B cell (primary cell): ENCODE data around the gene RAB3A. TPM values are rescaled to one million over a fixed set of nuclear protein-coding genes. Genes with fewer than 3 reads are reported as not detected.

ENCODE experiments used
- ATAC-seq: fragments of 200-7000 bp; cut with Tn5 transposase; one replicate; pipeline ENCODE4 v1.10.0; 2021; ENCODE audit warnings: low read depth, mild to moderate bottlenecking, moderate number of reproducible peaks, moderate library complexity
- CTCF ChIA-PET: fragments of 350-600 bp; sonication (Branson Sonifier 250); formaldehyde crosslinking; loops from one replicate; lab custom pipeline; 2021; ENCODE audit warnings: antibody characterized with exemption, inconsistent platforms; lab: Charles Lee
- POLR2A ChIA-PET: fragments of 350-600 bp; sonication (Branson Sonifier 250); formaldehyde crosslinking; loops from one replicate; lab custom pipeline; 2021; ENCODE audit warnings: antibody characterized with exemption; lab: Charles Lee
- DNase-seq: peaks from one replicate; pipeline ENCODE4 v3.0.0; 2013
- H2AFZ ChIP-seq: 2 replicates; pipeline ENCODE4 v1.6.1; 2012; ENCODE audit warnings: mild to moderate bottlenecking, low read depth, low read length; ENCODE audit not compliant: insufficient read depth, poor library complexity, severe bottlenecking
- H3K27ac ChIP-seq, 2 donors: 1 replicate in 1 of 2; 2 replicates in 1 of 2; pipeline ENCODE4 v1.5.1; 2012 to 2013; ENCODE audit warnings: low read length in 2 of 2, mild to moderate bottlenecking in 2 of 2, moderate library complexity in 1 of 2
- H3K27me3 ChIP-seq, 4 experiments: fragments of 200-600 bp in 1 of 4; sonication (generic) in 1 of 4; replicated peaks in 1 of 4; 1 replicate in 2 of 4; 2 replicates in 2 of 4; pipeline versions ENCODE4 v1.6.1 to v1.7.0; 2013 to 2016; ENCODE audit warnings: low read length in 3 of 4, mild to moderate bottlenecking in 2 of 4, mixed read lengths in 1 of 4, moderate library complexity in 1 of 4; ENCODE audit not compliant: insufficient read depth in 4 of 4, control insufficient read depth in 3 of 4; ENCODE audit errors: control extremely low read depth in 1 of 4
- H3K36me3 ChIP-seq, 2 experiments: replicated peaks in 1 of 2; 1 replicate in 1 of 2; 2 replicates in 1 of 2; pipeline versions ENCODE4 v1.6.1 to v1.7.1; 2013; ENCODE audit warnings: low read length in 1 of 2; ENCODE audit not compliant: insufficient read depth in 2 of 2, control insufficient read depth in 1 of 2; ENCODE audit errors: control extremely low read depth in 1 of 2, extremely low read depth in 1 of 2
- H3K4me1 ChIP-seq, 2 donors: fragments of 200-600 bp in 1 of 2; sonication (generic) in 1 of 2; 1 replicate in 1 of 2; 2 replicates in 1 of 2; pipeline versions ENCODE4 v1.5.1 to v1.6.1; 2013 to 2017; ENCODE audit warnings: low read length in 2 of 2; ENCODE audit not compliant: control insufficient read depth in 2 of 2, insufficient read depth in 2 of 2
- H3K4me2 ChIP-seq: replicated peaks from 2 replicates; pipeline ENCODE3; 2012; ENCODE audit warnings: mild to moderate bottlenecking, low read depth, low read length; ENCODE audit not compliant: poor library complexity, severe bottlenecking
- H3K4me3 ChIP-seq, 5 experiments: fragments of 200-600 bp in 1 of 5; sonication (generic) in 1 of 5; 1 replicate in 3 of 5; 2 replicates in 2 of 5; pipeline versions ENCODE4 v1.5.1 to v1.7.0; 2011 to 2016; ENCODE audit warnings: low read length in 4 of 5, mild to moderate bottlenecking in 4 of 5, low read depth in 2 of 5, control low read depth in 1 of 5, moderate library complexity in 1 of 5; ENCODE audit not compliant: insufficient read depth in 1 of 5; ENCODE audit errors: control extremely low read depth in 1 of 5, extremely low read depth in 1 of 5
- H3K79me2 ChIP-seq: fragments of 200-600 bp; sonication (generic); one replicate; pipeline ENCODE4 v1.6.0; 2016; ENCODE audit warnings: low read length; ENCODE audit not compliant: control insufficient read depth, insufficient read depth
- H3K9ac ChIP-seq: fragments of 200-600 bp; sonication (generic); 2 replicates; pipeline ENCODE4 v1.6.1; 2017; ENCODE audit warnings: mild to moderate bottlenecking, low read length, moderate library complexity
- H3K9me3 ChIP-seq, 3 donors: one replicate each; pipeline versions ENCODE4 v1.6.1 to v1.7.1; 2013; ENCODE audit warnings: low read length in 2 of 3; ENCODE audit not compliant: control insufficient read depth in 2 of 3, insufficient read depth in 1 of 3; ENCODE audit errors: control extremely low read depth in 1 of 3
- H4K20me1 ChIP-seq: 2 replicates; pipeline ENCODE4 v1.6.0; 2012; ENCODE audit warnings: mild to moderate bottlenecking, low read length; ENCODE audit not compliant: insufficient read depth, control insufficient read depth, poor library complexity, severe bottlenecking
- H3K27ac Mint-ChIP-seq: one replicate; pipeline ENCODE4 v1.8.0; 2021; ENCODE audit warnings: mixed read lengths
- H3K27me3 Mint-ChIP-seq: one replicate; pipeline ENCODE4 v1.8.0; 2021; ENCODE audit warnings: mixed read lengths
- H3K4me1 Mint-ChIP-seq: one replicate; pipeline ENCODE4 v1.8.0; 2021; ENCODE audit warnings: mixed read lengths
- H3K4me3 Mint-ChIP-seq: one replicate; pipeline ENCODE4 v1.8.0; 2021; ENCODE audit warnings: mixed read lengths
- H3K9me3 Mint-ChIP-seq: one replicate; pipeline ENCODE4 v1.8.0; 2022; ENCODE audit warnings: mixed read lengths; ENCODE audit not compliant: insufficient read depth
- EZH2 ChIP-seq: IDR thresholded peaks from 2 replicates; pipeline ENCODE4 v1.6.1; 2012; ENCODE audit warnings: borderline replicate concordance, low read depth, mild to moderate bottlenecking, moderate library complexity, low read length; ENCODE audit not compliant: insufficient read depth, poor library complexity, severe bottlenecking
- WGBS: methylation state at CpG from one replicate; pipeline ENCODE4 v1.1.5; 2013; ENCODE audit warnings: missing lambda C conversion rate; ENCODE audit not compliant: insufficient coverage; 5-methylcytosine and 5-hydroxymethylcytosine counted together
- intact Hi-C: fragments of 100-400 bp; cut with micrococcal nuclease; formaldehyde crosslinking; loops from one replicate; pipeline ENCODE4 v1.10.0; 2022
- polyA plus RNA-seq: library from polyadenylated mRNA; depleted of rRNA; stranded (reverse); fragments of >200 nt; gene quantifications from 2 replicates; pipeline ENCODE4 v1.2.3, GENCODE V29; 2012
- total RNA-seq, 2 donors: library from RNA; stranded (reverse); fragments of 120-200 nt in 1 of 2; gene quantifications; 1 replicate in 1 of 2; 2 replicates in 1 of 2; pipeline versions ENCODE4 v1.2.3 to v1.2.4, GENCODE V29; 2013 to 2022
- TF ChIP-seq, protein P1 (sequence below): fragments of 200-600 bp; IDR thresholded peaks from one replicate; pipeline ENCODE4 v1.8.0; 2022; ENCODE audit warnings: antibody characterized with exemption, mild to moderate bottlenecking

Gene RAB3A
- total and polyA plus RNA-seq, 2 donors (not counting 1 experiment from before 2014, with no cell fraction given), result 7.7 to 10.4 TPM

DNA sequence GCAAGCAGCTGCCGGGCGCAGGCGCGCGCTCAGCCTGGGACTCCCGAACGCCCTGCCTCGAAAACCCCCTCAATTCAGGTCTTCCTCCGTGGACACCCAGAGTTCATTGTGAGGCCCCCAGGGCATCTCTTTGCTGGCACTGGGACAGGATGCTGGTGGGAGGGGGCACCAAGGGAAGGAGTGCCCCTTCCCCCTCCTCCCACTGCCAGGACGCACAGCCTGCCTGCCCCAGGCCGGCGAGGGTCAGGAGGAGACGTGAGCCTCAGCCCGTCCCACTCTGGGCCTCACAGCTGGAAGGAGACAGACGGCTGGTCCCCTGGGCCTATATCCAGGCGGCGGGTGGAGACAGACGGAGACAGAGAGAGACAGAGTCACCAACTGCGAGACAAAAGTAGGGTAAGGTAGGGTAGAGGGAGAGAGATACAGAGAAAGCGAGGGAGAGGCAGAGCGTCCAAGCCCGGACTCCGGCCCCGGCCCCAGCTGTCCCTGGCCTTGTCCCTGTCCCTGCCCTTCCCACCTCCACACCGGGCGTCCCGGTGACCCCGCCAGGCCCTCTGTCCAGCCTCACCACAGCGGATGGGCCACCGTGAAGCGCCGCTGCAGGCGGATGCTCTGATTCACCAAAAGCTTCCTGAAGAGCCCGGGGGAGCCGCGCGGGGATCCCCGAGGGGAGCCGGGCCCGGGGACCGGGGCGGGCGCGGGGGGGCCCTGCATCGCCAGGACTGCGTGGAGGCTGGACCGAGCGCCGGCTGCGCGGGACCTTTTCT is 22.0 kb upstream of the RAB3A start, which contains the start of gene PDE4C:
Gene PDE4C (minus strand): TSS at position 737 of the 767 bp plus-strand sequence. CDS start 23 bp downstream, at position 714.
- Mint-ChIP-seq H3K4me3 (peak within 1 kb of the TSS; percentile 91), H3K4me1 (peaks cover 36% of the 10 kb centered on the region), H3K27me3 (peaks cover 54% of the 10 kb centered on the region), H3K9me3 (no peaks in the 10 kb centered on the region), H3K27ac (peak within 1 kb of the TSS; percentile 53)
- ChIA-PET POLR2A (no interaction called here), CTCF (interaction anchor here (0.6 to 1.9 kb wide), 4 partner anchors 12 to 231 kb away, joined by 3 to 10 read pairs (median 3); no protein-coding TSS in a partner anchor)
- no peak within 1 kb of the TSS for H3K9ac ChIP-seq
- H3K4me3 ChIP-seq, result peak within 1 kb of the TSS in 1 of 5 experiments; percentile 68
- no peaks in the 10 kb centered on the region for H3K79me2 ChIP-seq
- peaks cover 0 to 38% (median 0%) of the 10 kb centered on the region in 3 donors for H3K9me3 ChIP-seq
- 5% methylated on average over 45 of the region's 51 CpGs for WGBS
- peaks cover 29 to 36% of the 10 kb centered on the region in 2 donors for H3K4me1 ChIP-seq
- TF ChIP-seq EZH2, result no peak
- TF ChIP-seq, protein P1, sequence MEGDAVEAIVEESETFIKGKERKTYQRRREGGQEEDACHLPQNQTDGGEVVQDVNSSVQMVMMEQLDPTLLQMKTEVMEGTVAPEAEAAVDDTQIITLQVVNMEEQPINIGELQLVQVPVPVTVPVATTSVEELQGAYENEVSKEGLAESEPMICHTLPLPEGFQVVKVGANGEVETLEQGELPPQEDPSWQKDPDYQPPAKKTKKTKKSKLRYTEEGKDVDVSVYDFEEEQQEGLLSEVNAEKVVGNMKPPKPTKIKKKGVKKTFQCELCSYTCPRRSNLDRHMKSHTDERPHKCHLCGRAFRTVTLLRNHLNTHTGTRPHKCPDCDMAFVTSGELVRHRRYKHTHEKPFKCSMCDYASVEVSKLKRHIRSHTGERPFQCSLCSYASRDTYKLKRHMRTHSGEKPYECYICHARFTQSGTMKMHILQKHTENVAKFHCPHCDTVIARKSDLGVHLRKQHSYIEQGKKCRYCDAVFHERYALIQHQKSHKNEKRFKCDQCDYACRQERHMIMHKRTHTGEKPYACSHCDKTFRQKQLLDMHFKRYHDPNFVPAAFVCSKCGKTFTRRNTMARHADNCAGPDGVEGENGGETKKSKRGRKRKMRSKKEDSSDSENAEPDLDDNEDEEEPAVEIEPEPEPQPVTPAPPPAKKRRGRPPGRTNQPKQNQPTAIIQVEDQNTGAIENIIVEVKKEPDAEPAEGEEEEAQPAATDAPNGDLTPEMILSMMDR, result no peak
- no peak for ATAC-seq
- H3K4me2 ChIP-seq, result peak within 1 kb of the TSS; percentile 98
- peaks cover 0 to 84% (median 41%) of the 10 kb centered on the region in 4 experiments for H3K27me3 ChIP-seq
- H3K36me3 ChIP-seq, result no peaks in the 10 kb centered on the region
- H3K27ac ChIP-seq, result no peak within 1 kb of the TSS
- intact Hi-C loops, result loop anchor here (2.0 kb wide), 1 partner anchor 73 kb away; the partner anchor contains the start of gene PIK3R2
- H2AFZ ChIP-seq, result no peak within 1 kb of the TSS
- peak; percentile 43 for DNase-seq
- H4K20me1 ChIP-seq, result peaks cover 3% of the 10 kb centered on the region

DNA sequence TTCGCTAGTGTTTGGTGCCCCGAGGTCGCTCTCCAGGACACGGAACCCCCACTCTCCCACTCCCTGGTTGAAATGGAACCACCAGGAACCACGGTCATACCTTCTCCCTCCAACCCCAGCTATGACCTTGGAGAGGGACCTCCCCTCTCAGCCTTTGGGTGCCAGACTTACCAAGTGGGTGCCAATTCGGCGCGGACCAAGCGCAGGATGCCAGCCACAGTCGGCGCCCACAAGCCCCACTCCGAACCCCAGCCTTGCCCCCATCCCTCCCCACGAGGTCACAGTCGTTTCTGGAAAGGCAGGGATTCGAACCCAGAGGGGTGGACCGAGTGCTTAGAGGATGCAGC is 21.5 kb upstream of the RAB3A start:
- Histone ChIP-seq H4K20me1 (peaks cover 3% of the 10 kb centered on the region), H3K79me2 (no peaks in the 10 kb centered on the region), H3K9ac (peak overlapping the region; percentile 65), H3K36me3 (no peaks in the 10 kb centered on the region), H3K27me3 (peaks cover 0 to 84% (median 41%) of the 10 kb centered on the region in 4 experiments), H3K4me2 (peak overlapping the region; percentile 98), H3K27ac (no peak overlapping the region), H2AFZ (no peak overlapping the region), H3K9me3 (peaks cover 0 to 38% (median 0%) of the 10 kb centered on the region in 3 donors), H3K4me3 (peak overlapping the region in 1 of 5 experiments; percentile 68), H3K4me1 (peaks cover 29 to 36% of the 10 kb centered on the region in 2 donors)
- intact Hi-C loops, result loop anchor here (2.0 kb wide), 1 partner anchor 73 kb away; the partner anchor contains the start of gene PIK3R2
- H3K4me3 Mint-ChIP-seq, result peak overlapping the region; percentile 91
- TF ChIP-seq EZH2, result no peak
- TF ChIP-seq, protein P1, result no peak
- POLR2A ChIA-PET, result no interaction called here
- H3K4me1 Mint-ChIP-seq, result peaks cover 36% of the 10 kb centered on the region
- H3K9me3 Mint-ChIP-seq, result no peaks in the 10 kb centered on the region
- no peak overlapping the region for H3K27ac Mint-ChIP-seq
- peaks cover 52% of the 10 kb centered on the region for H3K27me3 Mint-ChIP-seq
- WGBS, result 18% methylated on average over 16 of the region's 16 CpGs
- CTCF ChIA-PET, result interaction anchor here (0.6 to 1.9 kb wide), 4 partner anchors 11 to 231 kb away, joined by 3 to 10 read pairs (median 3); no protein-coding TSS in a partner anchor
- no peak for ATAC-seq
- no peak for DNase-seq
